ENCODE data around the gene OR52M1.

- TF ChIP-seq CTCF (optimal IDR thresholded peaks at IDR 0.05 in 1 of 3, IDR thresholded peaks at IDR 0.05 in 1 of 3, conservative IDR thresholded peaks at IDR 0.05 in 1 of 3; ENCODE audit: extremely low read depth in 1 of 3, insufficient read depth in 2 of 3, low read length in 3 of 3) (no peak), EZH2 (IDR thresholded peaks at IDR 0.05; ENCODE audit: low read length) (no peak)
Observed at GRCh38 chr11:4580124-4580523, 35.1 kb downstream of the OR52M1 start.
